Ovary (tissue), 9 donors: ENCODE measurements around the gene KANK3. TPM values are rescaled to one million over a fixed set of nuclear protein-coding genes. Genes with fewer than 3 reads are reported as not detected.
A peak's percentile ranks its signal among the peaks of the same experiment; 100 is the strongest.

Experiments used
- DNase-seq, 5 donors: peaks; one replicate each; pipeline ENCODE4 v3.0.0-alpha.2; 2019 to 2020
- H3K27ac ChIP-seq, 2 donors: fragments of 200-600 bp; one replicate each; pipeline versions ENCODE4 v1.5.1 to v1.8.0; 2019 to 2022
- H3K27me3 ChIP-seq: fragments of 200-600 bp; one replicate; pipeline ENCODE4 v1.8.0; 2022
- H3K36me3 ChIP-seq: fragments of 200-600 bp; sonication (generic); one replicate; pipeline ENCODE4 v1.5.1; 2019
- H3K4me1 ChIP-seq: one replicate; pipeline ENCODE4 v1.8.1; 2013; ENCODE audit warnings: mild to moderate bottlenecking, moderate library complexity; ENCODE audit not compliant: insufficient read depth
- H3K4me3 ChIP-seq: fragments of 200-600 bp; sonication (generic); one replicate; pipeline ENCODE4 v1.5.1; 2017
- H3K9me3 ChIP-seq, 2 donors: fragments of 200-600 bp in 1 of 2; sonication (generic) in 1 of 2; one replicate each; pipeline versions ENCODE4 v1.5.1 to v1.8.1; 2013 to 2019; ENCODE audit warnings: mild to moderate bottlenecking in 1 of 2, moderate library complexity in 1 of 2
- CTCF ChIP-seq, 3 donors: fragments of 450-650 bp in 2 of 3; fragments of 200-600 bp in 1 of 3; IDR thresholded peaks; one replicate each; pipeline versions ENCODE4 v1.5.1 to v1.8.0; 2016 to 2022; ENCODE audit warnings: antibody characterized with exemption in 3 of 3, mild to moderate bottlenecking in 1 of 3
- EP300 ChIP-seq: sonication (generic); formaldehyde crosslinking; IDR thresholded peaks from one replicate; pipeline ENCODE4 v1.6.1; 2017; ENCODE audit warnings: antibody characterized with exemption
- POLR2A ChIP-seq: fragments of 450-650 bp; IDR thresholded peaks from one replicate; pipeline ENCODE4 v1.6.1; 2017; ENCODE audit warnings: antibody characterized with exemption, mild to moderate bottlenecking, moderate library complexity
- WGBS, 3 donors: extraction: QIAGEN DNeasy Blood & Tissue Kit in 1 of 3; methylation state at CpG; one replicate each; pipeline versions ENCODE4 v1.1.5 to v1.1.7; 2013 to 2017; 5-methylcytosine and 5-hydroxymethylcytosine counted together
- intact Hi-C, 4 donors: fragments of 100-400 bp; cut with DNase I; formaldehyde crosslinking; loops; one replicate each; pipeline versions ENCODE4 v1.11.0 to v1.15.1; 2022 to 2023
- polyA plus RNA-seq, 2 donors: library from polyadenylated mRNA; stranded (reverse); fragments of 200-250 nt in 1 of 2; fragments of 350-450 nt in 1 of 2; fragmentation: Illumina TruSeq in 1 of 2; extraction: RNeasy Lipid Tissue Mini Kit (QIAGEN cat#74804) in 1 of 2; gene quantifications; one replicate each; pipeline ENCODE4 v1.2.3, GENCODE V29; 2013 to 2014
- total RNA-seq, 7 donors: library from RNA; depleted of rRNA in 2 of 7; stranded (reverse); fragments of >200 nt in 2 of 7; fragmentation: NEBNext Ultra II Directional in 3 of 7; extraction: Animal tissue kit (Norgen Biotek cat#: 25700) in 3 of 7; gene quantifications; one replicate each; pipeline versions ENCODE4 v1.1.0 to v1.2.4, GENCODE V29; 2016 to 2023
- donor health status: DM: no; HTN: no; CAD: no; lungs with moderate emphysema.
- donor health status: DM: no; HTN: no; CAD: no.
- donor health status: Bipolar disorder and iron deficiency.
- donor health status: DM: yes; HTN: yes; CAD: no.
- donor health status: DM: no; HTN: no; CAD: no.
- donor health status: DM: yes; HTN: yes; CAD: no.

The KANK3 gene
- total and polyA plus RNA-seq, 9 donors: 0.73 to 11.7 (median 4.3) TPM

- DNase-seq: peak in 1 of 5 donors; percentile 57
- H3K4me3 ChIP-seq: no peak overlapping the region
- H3K27ac ChIP-seq: no peak overlapping the region
- no peaks in the 10 kb centered on the region for H3K27me3 ChIP-seq
- no peak for TF ChIP-seq EP300
- TF ChIP-seq CTCF (IDR thresholded peaks at IDR 0.05): no peak
- TF ChIP-seq POLR2A: no peak
- peaks cover 8% of the 10 kb centered on the region for H3K4me1 ChIP-seq
- H3K9me3 ChIP-seq: no peaks in the 10 kb centered on the region
- intact Hi-C loops: no loop called here
- WGBS, 3 donors: 61 to 69% (median 66%) methylated on average over 17 of the region's 17 CpGs
- no peaks in the 10 kb centered on the region for H3K36me3 ChIP-seq
Measured at GRCh38 chr19:8324186-8325050, 18.6 kb downstream of the KANK3 start.

- intact Hi-C loops: no loop called here
- no peak overlapping the region for H3K27ac ChIP-seq
- no peaks in the 10 kb centered on the region for H3K27me3 ChIP-seq
Measured at GRCh38 chr19:8323781-8324185, 19.3 kb downstream of the KANK3 start.

GRCh38 chr19:8322638-8322997 is 20.4 kb downstream of the KANK3 start:
- no peak for DNase-seq
- TF ChIP-seq EP300 (no peak), POLR2A (no peak), CTCF (IDR thresholded peaks at IDR 0.05) (no peak)
- Histone ChIP-seq H3K4me1 (peaks cover 8% of the 10 kb centered on the region), H3K4me3 (peak overlapping the region; percentile 80), H3K9me3 (no peaks in the 10 kb centered on the region), H3K27me3 (no peaks in the 10 kb centered on the region), H3K36me3 (no peaks in the 10 kb centered on the region), H3K27ac (no peak overlapping the region)
- intact Hi-C loops: no loop called here
- WGBS, 3 donors: 50 to 55% (median 52%) methylated on average over 7 of the region's 7 CpGs

More at GRCh38 chr19:8323781-8324185, 19.3 kb downstream of the KANK3 start:
- Histone ChIP-seq H3K36me3 (no peaks in the 10 kb centered on the region), H3K9me3 (no peaks in the 10 kb centered on the region), H3K4me3 (no peak overlapping the region), H3K4me1 (peaks cover 8% of the 10 kb centered on the region)
- DNase-seq: no peak
- WGBS, 3 donors: 76 to 100% (median 88%) methylated on average over 1 of the region's 1 CpG
- no peak for TF ChIP-seq EP300
- no peak for TF ChIP-seq POLR2A
- no peak for TF ChIP-seq CTCF (IDR thresholded peaks at IDR 0.05)

- intact Hi-C loops: no loop called here
- Histone ChIP-seq H3K27me3 (no peaks in the 10 kb centered on the region), H3K9me3 (no peaks in the 10 kb centered on the region), H3K4me3 (peak overlapping the region; percentile 80), H3K4me1 (peaks cover 8% of the 10 kb centered on the region), H3K36me3 (no peaks in the 10 kb centered on the region), H3K27ac (peak overlapping the region; percentile 74 to 83)
- 7 to 15% (median 9%) methylated on average over 30 of the region's 30 CpGs for WGBS, 3 donors
- DNase-seq: no peak
- no peak for TF ChIP-seq EP300
- TF ChIP-seq POLR2A: no peak
- TF ChIP-seq CTCF (IDR thresholded peaks at IDR 0.05): no peak
Measured at GRCh38 chr19:8321986-8322637, 20.9 kb downstream of the KANK3 start.
